ENCODE data around the gene OR10G6. TPM values are rescaled to one million over a fixed set of nuclear protein-coding genes. Genes with fewer than 3 reads are reported as not detected.
"Not testable (repeated sequence)": the region's sequence is repeated elsewhere in the genome, so short reads cannot be mapped to it uniquely, and the experiment has no call there.

Gene OR10G6
- total RNA-seq, 4 donors from 2014 or later, result not detected

DNA sequence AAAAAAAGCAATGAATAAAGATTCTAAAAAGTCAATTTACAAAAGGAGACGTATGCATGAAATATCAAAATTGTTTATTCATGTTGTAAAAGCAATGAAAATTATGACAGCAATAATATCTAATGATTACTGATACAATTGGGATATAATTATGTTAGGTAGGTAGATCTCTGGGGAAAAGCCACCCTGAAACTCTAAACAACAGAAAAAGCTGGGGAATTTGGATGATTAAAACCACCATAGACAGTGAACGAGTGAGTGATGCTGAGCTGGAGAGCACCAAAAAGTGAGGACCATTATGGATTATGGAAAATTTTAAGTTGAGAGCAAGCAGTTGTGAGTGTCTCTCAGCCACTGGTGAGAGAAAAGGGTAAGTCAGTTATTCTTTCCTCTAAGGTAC, 31.5 kb upstream of the OR10G6 start, which contains the start of gene OR10G8:
Gene OR10G8 (plus strand): TSS at position 301 of the 400 bp plus-strand sequence. CDS start 2,825 bp downstream, outside the sequence.
- DNase-seq (no peak), ATAC-seq (no peak)
- H3K9me3 ChIP-seq, result no peaks in the 10 kb centered on the region
- no peak within 1 kb of the TSS for H3K27ac ChIP-seq
- H3K4me3 ChIP-seq, result no peak within 1 kb of the TSS
- H3K36me3 ChIP-seq, result no peaks in the 10 kb centered on the region
- H3K4me1 ChIP-seq, result no peaks in the 10 kb centered on the region
- no peaks in the 10 kb centered on the region for H3K27me3 ChIP-seq
- intact Hi-C loops (cut with DNase I; ENCODE audit: low total_unique reads), result no loop called here
- TF ChIP-seq POLR2A (IDR thresholded peaks at IDR 0.05), result no peak
- no peak for TF ChIP-seq CTCF (IDR thresholded peaks at IDR 0.05 in 4 of 5, conservative IDR thresholded peaks at IDR 0.05 in 1 of 5)
- in situ Hi-C loops (cut with MboI; ENCODE audit: low sequenced_read_pairs in 4 of 4), result no loop called here

GRCh38 chr11:124015837-124016236, 20.9 kb upstream of the OR10G6 start:
- H3K9me3 ChIP-seq; DNase-seq; intact Hi-C loops (cut with DNase I; ENCODE audit: low total_unique reads); ATAC-seq; H3K36me3 ChIP-seq; H3K27me3 ChIP-seq; H3K4me3 ChIP-seq; H3K4me1 ChIP-seq; H3K27ac ChIP-seq; in situ Hi-C loops (cut with MboI; ENCODE audit: low sequenced_read_pairs in 4 of 4): not testable (repeated sequence)

DNA sequence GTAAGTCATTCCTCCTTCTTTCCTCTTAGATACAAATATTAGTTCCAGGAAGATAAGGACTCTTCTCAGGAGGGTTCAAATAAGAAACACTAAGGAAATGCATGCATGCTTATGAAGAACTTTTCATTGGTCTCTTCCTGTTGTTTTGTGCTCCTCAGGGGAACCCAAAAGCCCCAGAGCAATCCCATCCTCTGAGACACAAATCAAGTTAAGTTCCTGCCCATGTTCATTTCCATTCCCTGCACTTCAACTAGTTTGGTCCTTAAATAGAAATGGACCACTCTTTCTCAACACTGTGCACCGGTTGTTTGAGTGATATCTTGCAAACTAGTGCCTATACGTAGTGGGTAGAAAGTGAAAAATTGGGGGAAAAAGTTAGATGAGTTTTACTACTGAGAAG, 17.7 kb upstream of the OR10G6 start, which contains the start of gene OR10G4:
Gene OR10G4 (plus strand): TSS at position 301 of the 400 bp plus-strand sequence. CDS start 2,578 bp downstream, outside the sequence.
- intact Hi-C loops (cut with DNase I; ENCODE audit: low total_unique reads), result no loop called here

DNA sequence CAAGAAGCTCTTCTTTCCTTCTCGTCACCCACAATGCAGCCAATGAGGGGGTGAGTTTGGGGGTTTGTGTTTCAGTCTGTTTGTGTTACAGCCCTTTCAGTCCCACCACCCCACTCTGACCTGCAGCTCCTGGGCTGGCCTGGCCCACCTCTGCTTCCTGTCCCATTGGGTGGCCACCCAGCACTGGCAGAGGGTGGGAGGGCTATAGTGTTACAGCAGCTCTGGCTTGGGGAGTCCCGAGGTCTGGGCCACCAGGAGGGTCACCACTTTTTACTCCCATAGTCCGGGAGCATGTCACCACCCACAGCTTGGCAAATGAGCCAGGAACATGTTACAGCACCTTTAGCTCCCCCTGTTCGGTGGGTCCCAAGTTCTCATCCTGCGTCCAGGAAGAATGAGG, 15.7 kb downstream of the OR10G6 start:
- Histone ChIP-seq H3K27me3 (no peaks in the 10 kb centered on the region), H3K27ac (no peak overlapping the region), H3K4me1 (no peaks in the 10 kb centered on the region), H3K36me3 (no peaks in the 10 kb centered on the region), H3K9me3 (no peaks in the 10 kb centered on the region), H3K4me3 (no peak overlapping the region)
- in situ Hi-C loops (cut with MboI; ENCODE audit: low sequenced_read_pairs in 4 of 4), result no loop called here
- ATAC-seq (no peak), DNase-seq (no peak)
- intact Hi-C loops (cut with DNase I; ENCODE audit: low total_unique reads), result no loop called here
- TF ChIP-seq POLR2A (IDR thresholded peaks at IDR 0.05), result no peak
- no peak for TF ChIP-seq CTCF (IDR thresholded peaks at IDR 0.05 in 4 of 5, conservative IDR thresholded peaks at IDR 0.05 in 1 of 5)

More for the DNA sequence above, 17.7 kb upstream of the OR10G6 start, which contains the start of gene OR10G4:
- Histone ChIP-seq H3K27me3 (no peaks in the 10 kb centered on the region), H3K27ac (no peak within 1 kb of the TSS), H3K4me1 (no peaks in the 10 kb centered on the region), H3K9me3 (no peaks in the 10 kb centered on the region), H3K36me3 (no peaks in the 10 kb centered on the region), H3K4me3 (no peak within 1 kb of the TSS)
- in situ Hi-C loops (cut with MboI; ENCODE audit: low sequenced_read_pairs in 4 of 4), result no loop called here
- no peak for ATAC-seq
- no peak for DNase-seq
- no peak for TF ChIP-seq CTCF (IDR thresholded peaks at IDR 0.05 in 4 of 5, conservative IDR thresholded peaks at IDR 0.05 in 1 of 5)
- TF ChIP-seq POLR2A (IDR thresholded peaks at IDR 0.05), result no peak

GRCh38 chr11:123977731-123978347, 17.1 kb downstream of the OR10G6 start, which contains the start of gene OR10S1:
TSS of gene OR10S1 (minus strand) at chr11:123977781. CDS start at chr11:123977664, 117 bp downstream.
- no peak for ATAC-seq

More at GRCh38 chr11:123977731-123978347, 17.1 kb downstream of the OR10G6 start, which contains the start of gene OR10S1:
- H3K4me1 ChIP-seq, result no peaks in the 10 kb centered on the region
- no peak within 1 kb of the TSS for H3K27ac ChIP-seq
- no peaks in the 10 kb centered on the region for H3K9me3 ChIP-seq
- H3K36me3 ChIP-seq, result no peaks in the 10 kb centered on the region
- TF ChIP-seq CTCF (IDR thresholded peaks at IDR 0.05 in 4 of 5, conservative IDR thresholded peaks at IDR 0.05 in 1 of 5) (no peak), POLR2A (IDR thresholded peaks at IDR 0.05) (no peak)
- in situ Hi-C loops (cut with MboI; ENCODE audit: low sequenced_read_pairs in 4 of 4) (no loop called here), intact Hi-C loops (cut with DNase I; ENCODE audit: low total_unique reads) (no loop called here)
- no peak for DNase-seq
- H3K27me3 ChIP-seq, result no peaks in the 10 kb centered on the region
- H3K4me3 ChIP-seq, result no peak within 1 kb of the TSS

Data from gastrocnemius medialis (tissue), 4 donors.